Measurements from ENCODE around the gene TSPEAR. TPM values are rescaled to one million over a fixed set of nuclear protein-coding genes. Genes with fewer than 3 reads are reported as not detected.

Gene TSPEAR
- total RNA-seq, 1 donor from 2014 or later = not detected

GRCh38 chr21:44573630-44574456 is 137.5 kb downstream of the TSPEAR start, which contains the start of gene KRTAP10-4:
Gene KRTAP10-4, plus strand, starts transcription at chr21:44573729. Its CDS starts 30 bp downstream, at chr21:44573759.

GRCh38 chr21:44558695-44559094 is 152.7 kb downstream of the TSPEAR start, which contains the start of gene KRTAP10-3:
Gene KRTAP10-3, minus strand, starts transcription at chr21:44558795. Its CDS starts 80 bp downstream, at chr21:44558715.

GRCh38 chr21:44551340-44551961 is 159.9 kb downstream of the TSPEAR start, which contains the start of gene KRTAP10-2:
Gene KRTAP10-2, minus strand, starts transcription at chr21:44551505. Its CDS starts 47 bp downstream, at chr21:44551458.

DNA sequence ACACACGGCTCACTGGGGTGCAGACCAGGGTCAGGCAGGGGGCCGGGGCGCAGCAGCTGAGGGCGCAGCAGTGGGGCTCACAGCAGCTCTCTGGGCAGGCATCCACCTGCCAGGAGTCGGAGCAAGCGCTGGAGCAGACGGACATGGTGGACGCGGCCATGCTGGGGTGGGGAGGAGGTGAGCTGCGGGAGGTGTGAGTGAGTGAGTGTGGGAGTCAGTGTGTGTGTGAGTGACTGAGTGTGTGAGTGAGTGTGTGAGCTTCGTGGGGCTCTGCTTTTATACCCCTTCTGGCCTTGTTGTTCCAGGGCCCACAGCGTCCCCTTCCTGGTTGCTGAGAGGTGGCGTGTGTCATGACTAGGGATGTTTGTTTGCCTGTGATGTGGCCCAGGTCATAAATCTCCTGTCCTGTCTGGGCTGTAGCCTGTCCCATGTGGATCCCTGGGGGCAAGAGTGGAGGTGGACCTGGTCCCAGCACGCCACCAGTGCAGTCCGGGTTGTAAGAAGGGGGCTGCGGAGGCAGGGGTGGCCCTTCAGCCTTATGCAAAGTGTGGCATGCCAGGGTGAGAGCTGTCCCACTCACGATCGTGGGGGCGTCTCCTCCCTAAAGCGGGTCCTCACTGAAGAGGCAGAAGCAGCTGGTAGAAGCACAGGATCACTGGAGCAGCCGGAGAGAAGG is 171.2 kb downstream of the TSPEAR start, which contains the start of gene KRTAP10-1:
Gene KRTAP10-1 (minus strand): TSS at position 205 of the 676 bp plus-strand sequence. CDS start 45 bp downstream, at position 160.

GRCh38 chr21:44454747-44455523 is 256.4 kb downstream of the TSPEAR start, which contains the start of gene LRRC3:
Gene LRRC3, plus strand, starts transcription at chr21:44455510. Its CDS starts 1,135 bp downstream, at chr21:44456645.

Other genes with a start within 250 kb of the TSPEAR start
- gene KRTAP10-1, start 171.4 kb downstream of the TSPEAR start, total RNA-seq = not detected in 2 replicates
- not detected in 2 replicates for gene KRTAP10-2, start 160.1 kb downstream of the TSPEAR start, total RNA-seq
- not detected in 2 replicates for gene KRTAP10-3, start 152.8 kb downstream of the TSPEAR start, total RNA-seq
- gene KRTAP10-4, start 137.8 kb downstream of the TSPEAR start, total RNA-seq = not detected in 2 replicates
- not detected in 2 replicates for gene KRTAP10-5, start 131.0 kb downstream of the TSPEAR start, total RNA-seq
- gene KRTAP10-6, start 119.1 kb downstream of the TSPEAR start, total RNA-seq = not detected in 2 replicates
- gene KRTAP10-7, start 111.0 kb downstream of the TSPEAR start, total RNA-seq = not detected in 2 replicates
- not detected in 2 replicates for gene KRTAP10-8, start 99.5 kb downstream of the TSPEAR start, total RNA-seq
- not detected in 2 replicates for gene KRTAP10-9, start 84.5 kb downstream of the TSPEAR start, total RNA-seq
- gene KRTAP10-10, start 74.2 kb downstream of the TSPEAR start, total RNA-seq = not detected in 2 replicates
- gene KRTAP10-11, start 65.2 kb downstream of the TSPEAR start, total RNA-seq = not detected in 2 replicates
- gene KRTAP12-4, start 56.9 kb downstream of the TSPEAR start, total RNA-seq = not detected in 2 replicates
- gene KRTAP12-3, start 53.6 kb downstream of the TSPEAR start, total RNA-seq = not detected in 2 replicates
- not detected in 2 replicates for gene KRTAP12-2, start 44.6 kb downstream of the TSPEAR start, total RNA-seq
- not detected in 2 replicates for gene KRTAP12-1, start 29.4 kb downstream of the TSPEAR start, total RNA-seq
- gene KRTAP10-12, start 14.4 kb downstream of the TSPEAR start, total RNA-seq = not detected in 2 replicates
- gene UBE2G2, start 90.2 kb upstream of the TSPEAR start, total RNA-seq = 55.4 and 64.3 TPM in 2 replicates
- gene SUMO3, start 106.5 kb upstream of the TSPEAR start, total RNA-seq = 60.0 and 82.1 TPM in 2 replicates
- 157 and 257 TPM in 2 replicates for gene PTTG1IP, start 162.1 kb upstream of the TSPEAR start, total RNA-seq
- gene ITGB2, start 209.3 kb upstream of the TSPEAR start, total RNA-seq = 1.7 and 3.6 TPM in 2 replicates
- 34.5 and 35.4 TPM in 2 replicates for gene SLX9, start 228.5 kb upstream of the TSPEAR start, total RNA-seq